OCI-LY7 (cell line): ENCODE data around the gene IL32.

Source experiments
- CTCF ChIP-seq: fragments of 200-600 bp; sonication (generic); conservative IDR thresholded peaks from 2 replicates; pipeline ENCODE4 v1.5.1; 2014; ENCODE audit warnings: mild to moderate bottlenecking, antibody characterized with exemption, low read length, moderate library complexity, mixed read lengths
- EZH2phosphoT487 ChIP-seq: fragments of 200-600 bp; sonication (generic); IDR thresholded peaks from 2 replicates; pipeline ENCODE4 v1.6.1; 2018; ENCODE audit warnings: low read depth, borderline replicate concordance, mild to moderate bottlenecking, mixed run types, antibody characterized with exemption, low read length, moderate library complexity, mixed read lengths

- no peak for TF ChIP-seq CTCF
- TF ChIP-seq EZH2phosphoT487: no peak
These were observed 954 bp downstream of the IL32 start for GRCh38 chr16:3066440-3066748.
